GM12878 (cell line): Measurements from ENCODE around the gene EXOC4. TPM values are rescaled to one million over a fixed set of nuclear protein-coding genes. Genes with fewer than 3 reads are reported as not detected.

Experiments
- ATAC-seq: fragments of 200-7000 bp; cut with Tn5 transposase; 3 replicates; pipeline ENCODE4 v1.9.1; 2020; ENCODE audit warnings: mild to moderate bottlenecking, moderate library complexity
- BruUV-seq: library from RNA; stranded (reverse); fragments of 400-500 nt; replicated peaks from 2 replicates; lab custom pipeline; 2021; lab: Mats Ljungman, UMichigan
- CTCF ChIA-PET: fragments of 300-600 bp; sonication (Branson Sonifier 250); formaldehyde crosslinking; extraction: SDS; loops from one replicate; lab custom pipeline; 2021; ENCODE audit warnings: inconsistent platforms; lab: Yijun Ruan, JAX
- POLR2A ChIA-PET: fragments of 350-600 bp; formaldehyde crosslinking; extraction: SDS; loops from one replicate; lab custom pipeline; 2021; ENCODE audit warnings: inconsistent platforms; lab: Charles Lee
- RAD21 ChIA-PET: fragments of 300-600 bp; sonication (Branson Sonifier 250); formaldehyde crosslinking; loops from one replicate; lab custom pipeline; 2023; ENCODE audit warnings: antibody characterized with exemption; ENCODE audit not compliant: unreplicated experiment; lab: Charles Lee
- SMC1A ChIA-PET: fragments of 300-600 bp; sonication (Branson Sonifier 250); formaldehyde crosslinking; loops from one replicate; lab custom pipeline; 2023; ENCODE audit not compliant: unreplicated experiment, uncharacterized antibody; lab: Charles Lee
- DNase-seq: peaks from one replicate; pipeline ENCODE4 v3.0.0-alpha.2; 2011; ENCODE audit warnings: low read depth, low spot score
- FAIRE-seq: peaks from 3 replicates; lab custom pipeline; 2011; peaks lifted over from hg19 to GRCh38; lab: Jason Lieb, UNC
- H2AFZ ChIP-seq: 2 replicates; pipeline ENCODE4 v1.6.0; 2011; ENCODE audit warnings: low read depth, low read length, control low read depth; ENCODE audit not compliant: control insufficient read depth
- H3K27ac ChIP-seq: 2 replicates; pipeline ENCODE4 v1.5.1; 2011; ENCODE audit warnings: control low read depth; ENCODE audit not compliant: control insufficient read depth, insufficient read depth
- H3K27me3 ChIP-seq, 2 experiments: replicated peaks in 1 of 2; 2 replicates each; pipeline versions ENCODE4 v1.6.0 to v1.6.1; 2011; ENCODE audit warnings: low read length in 1 of 2; ENCODE audit not compliant: control insufficient read depth in 2 of 2, insufficient read depth in 2 of 2
- H3K36me3 ChIP-seq, 2 experiments: 2 replicates each; pipeline ENCODE4 v1.5.1; 2011; ENCODE audit warnings: low read length in 1 of 2; ENCODE audit not compliant: control insufficient read depth in 2 of 2, insufficient read depth in 2 of 2
- H3K4me1 ChIP-seq: 2 replicates; pipeline ENCODE4 v1.6.1; 2011; ENCODE audit warnings: mild to moderate bottlenecking, low read length, moderate library complexity, mixed read lengths; ENCODE audit not compliant: control insufficient read depth, insufficient read depth
- H3K4me2 ChIP-seq: 2 replicates; pipeline ENCODE4 v1.6.0; 2011; ENCODE audit warnings: control low read depth; ENCODE audit not compliant: control insufficient read depth, insufficient read depth
- H3K4me3 ChIP-seq: fragments of 200-600 bp; sonication (generic); 2 replicates; pipeline ENCODE4 v1.5.1; 2016
- H3K79me2 ChIP-seq: 2 replicates; pipeline ENCODE4 v1.6.0; 2011; ENCODE audit warnings: low read length; ENCODE audit not compliant: control insufficient read depth, insufficient read depth
- H3K9ac ChIP-seq: 2 replicates; pipeline ENCODE4 v1.8.0; 2011; ENCODE audit warnings: low read length, control low read depth, mixed read lengths; ENCODE audit not compliant: control insufficient read depth, insufficient read depth
- H3K9me3 ChIP-seq: replicated peaks from 3 replicates; pipeline ENCODE4 v1.5.1; 2011; ENCODE audit warnings: mild to moderate bottlenecking, low read length; ENCODE audit not compliant: control insufficient read depth, insufficient read depth
- H4K20me1 ChIP-seq: 2 replicates; pipeline ENCODE4 v1.6.0; 2011; ENCODE audit not compliant: control insufficient read depth, insufficient read depth
- ATF7 ChIP-seq: fragments of 450-650 bp; IDR thresholded peaks from 2 replicates; pipeline ENCODE4 v1.6.1; 2016; ENCODE audit warnings: low read depth, mild to moderate bottlenecking
- E2F4 ChIP-seq: IDR thresholded peaks from 2 replicates; pipeline ENCODE4 v1.6.1; 2012; ENCODE audit warnings: low read depth, low read length, improper control_type of control experiment
- JUNB ChIP-seq: IDR thresholded peaks from 2 replicates; pipeline ENCODE4 v1.6.1; 2016; ENCODE audit warnings: antibody characterized with exemption, mild to moderate bottlenecking
- MYC ChIP-seq: IDR thresholded peaks from 2 replicates; pipeline ENCODE4 v1.6.1; 2011; ENCODE audit warnings: mild to moderate bottlenecking, low read length, moderate library complexity, inconsistent platforms; ENCODE audit not compliant: insufficient read depth, insufficient replicate concordance, insufficient read length, severe bottlenecking
- NFYB ChIP-seq: IDR thresholded peaks from 2 replicates; pipeline ENCODE4 v1.6.1; 2011; ENCODE audit warnings: low read depth, mild to moderate bottlenecking, low read length, improper control_type of control experiment, moderate library complexity; ENCODE audit not compliant: insufficient read depth
- NR2C2 ChIP-seq: IDR thresholded peaks from 2 replicates; pipeline ENCODE4 v1.6.1; 2011; ENCODE audit warnings: borderline replicate concordance, low read depth; ENCODE audit not compliant: control insufficient read depth, insufficient read length
- NR2F1 ChIP-seq: fragments of 450-650 bp; conservative IDR thresholded peaks from 2 replicates; pipeline ENCODE4 v1.6.1; 2017; ENCODE audit warnings: mild to moderate bottlenecking
- PAX5 ChIP-seq: IDR thresholded peaks from 2 replicates; pipeline ENCODE4 v1.6.1; 2011; ENCODE audit warnings: low read depth, low read length, borderline replicate concordance
- PKNOX1 ChIP-seq: fragments of 450-650 bp; IDR thresholded peaks from 2 replicates; pipeline ENCODE4 v1.6.1; 2016; ENCODE audit warnings: mild to moderate bottlenecking
- RUNX3 ChIP-seq: IDR thresholded peaks from 2 replicates; pipeline ENCODE4 v1.6.1; 2012; ENCODE audit warnings: low read length, inconsistent platforms
- SMAD5 ChIP-seq: IDR thresholded peaks from 2 replicates; pipeline ENCODE4 v1.6.1; 2016; ENCODE audit warnings: antibody characterized with exemption, low read depth
- SMC3 ChIP-seq: IDR thresholded peaks from 2 replicates; pipeline ENCODE4 v1.6.1; 2011; ENCODE audit warnings: low read length, improper control_type of control experiment, borderline replicate concordance
- USF1 ChIP-seq: IDR thresholded peaks from 2 replicates; pipeline ENCODE4 v1.6.1; 2011; ENCODE audit warnings: borderline replicate concordance, low read depth, mild to moderate bottlenecking, moderate library complexity, mixed read lengths, low read length; ENCODE audit not compliant: insufficient read depth; ENCODE audit errors: extremely low read length
- WGBS: methylation state at CpG from one replicate; pipeline ENCODE4 v1.1.6; 2016; ENCODE audit warnings: low lambda C conversion rate; ENCODE audit not compliant: insufficient replicate concordance, insufficient coverage; ENCODE audit errors: missing lambda C conversion rate; 5-methylcytosine and 5-hydroxymethylcytosine counted together
- in situ Hi-C: fragments of 300-500 bp; cut with MboI; formaldehyde crosslinking; loops from 9 replicates; pipeline ENCODE4 v1.14.3; 2018; ENCODE audit warnings: mixed read lengths
- intact Hi-C: fragments of 100-400 bp; cut with micrococcal nuclease; formaldehyde crosslinking; loops from one replicate; pipeline ENCODE4 v1.14.2; 2022; ENCODE audit not compliant: unreplicated experiment
- polyA plus RNA-seq, 11 experiments: library from polyadenylated mRNA; depleted of rRNA in 4 of 11; unstranded in 6 of 11; stranded (reverse) in 5 of 11; fragments of >200 nt; fragmentation: Nextera tagmentation in 4 of 11; fragmentation: Illumina TruSeq in 1 of 11; extraction: Ambion mirVana in 4 of 11; extraction: Trizol in 1 of 11; gene quantifications; 1 replicate in 1 of 11; 2 replicates in 10 of 11; pipeline versions ENCODE4 v1.2.1 to v1.2.3, GENCODE V29; 2011 to 2016; ENCODE audit warnings: inconsistent platforms in 2 of 11, missing spikeins in 2 of 11, low read depth in 1 of 11
- total RNA-seq, 4 experiments: library from RNA; depleted of rRNA in 3 of 4; stranded (reverse); fragments of >200 nt in 3 of 4; fragmentation: Illumina TruSeq in 1 of 4; extraction: Trizol in 1 of 4; gene quantifications; 2 replicates each; pipeline versions ENCODE4 v1.2.1 to v1.2.3, GENCODE V29; 2013 to 2021

The EXOC4 gene
- total and polyA plus RNA-seq, 10 of the 15 experiments (the other 5 are each of a cell fraction or from before 2014, with no cell fraction given) = 13.2 to 44.5 (median 29.6) TPM

DNA sequence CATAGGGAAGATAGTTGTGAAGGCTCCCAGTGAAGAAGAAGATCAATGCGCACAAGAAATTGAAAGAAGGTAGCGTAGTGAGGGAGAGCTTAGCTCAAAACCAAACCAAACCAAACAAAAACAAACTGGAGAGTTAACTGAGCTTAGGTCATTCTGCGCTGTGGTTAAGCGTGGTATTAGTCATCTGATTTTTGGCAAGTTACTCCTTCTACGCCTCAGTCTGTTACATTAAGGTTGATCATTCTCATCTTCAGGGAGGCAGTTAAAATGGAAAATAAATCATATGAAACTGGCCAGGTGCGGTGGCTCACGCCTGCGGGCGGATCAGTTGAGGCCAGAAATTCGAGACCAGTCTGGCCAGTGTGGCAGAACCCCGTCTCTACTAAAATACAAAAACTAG, 259.7 kb downstream of the EXOC4 start:
- ChIA-PET SMC1A (no interaction called here), POLR2A (no interaction called here), RAD21 (no interaction called here), CTCF (no interaction called here)
- Histone ChIP-seq H3K4me3 (no peak overlapping the region), H3K79me2 (no peaks in the 10 kb centered on the region), H4K20me1 (no peaks in the 10 kb centered on the region), H3K36me3 (no peaks in the 10 kb centered on the region), H3K27ac (no peak overlapping the region), H3K9me3 (no peaks in the 10 kb centered on the region; the same call in 1 of the 3 replicates), H3K4me2 (peak overlapping the region; percentile 3; the same call in 1 of the 2 replicates), H3K9ac (no peak overlapping the region), H3K4me1 (no peaks in the 10 kb centered on the region), H3K27me3 (no peaks in the 10 kb centered on the region), H2AFZ (no peak overlapping the region)
- intact Hi-C loops = no loop called here
- ATAC-seq (no peak), DNase-seq (no peak), FAIRE-seq (no peak)
- in situ Hi-C loops = no loop called here
- TF ChIP-seq NR2F1 = no peak
- peak; percentile 74 for TF ChIP-seq RUNX3
- TF ChIP-seq JUNB = 0 out of 2 replicates have a peak, but pooled peaks have one; percentile 24
- 45% methylated on average over 11 of the region's 11 CpGs for WGBS
- no TSS peak for BruUV-seq

- Histone ChIP-seq H3K9ac (no peak overlapping the region), H3K4me1 (no peaks in the 10 kb centered on the region), H2AFZ (no peak overlapping the region), H3K27me3 (no peaks in the 10 kb centered on the region), H3K79me2 (no peaks in the 10 kb centered on the region), H3K4me3 (no peak overlapping the region), H4K20me1 (no peaks in the 10 kb centered on the region), H3K36me3 (no peaks in the 10 kb centered on the region), H3K27ac (no peak overlapping the region), H3K9me3 (no peaks in the 10 kb centered on the region; the same call in 1 of the 3 replicates), H3K4me2 (no peak overlapping the region)
- ATAC-seq (no peak), DNase-seq (no peak), FAIRE-seq (no peak)
- ChIA-PET SMC1A (no interaction called here), RAD21 (no interaction called here), POLR2A (no interaction called here), CTCF (no interaction called here)
- in situ Hi-C loops (no loop called here), intact Hi-C loops (no loop called here)
- BruUV-seq = no TSS peak
- 97% methylated on average over 2 of the region's 2 CpGs for WGBS
- TF ChIP-seq USF1 = no peak
- TF ChIP-seq SMAD5 = no peak
- no peak for TF ChIP-seq NR2C2
- no peak for TF ChIP-seq ATF7
- TF ChIP-seq E2F4 = no peak
- no peak for TF ChIP-seq MYC
- TF ChIP-seq NFYB = no peak
- TF ChIP-seq SMC3 = no peak
- no peak for TF ChIP-seq PAX5
- no peak for TF ChIP-seq PKNOX1
Observed at GRCh38 chr7:133513608-133514007, 260.7 kb downstream of the EXOC4 start.
